Central memory CD8-positive, alpha-beta T cell (primary cell): Measurements from ENCODE around the gene NME3.

Experiments used
- ATAC-seq: fragments of 150-1000 bp; cut with Tn5 transposase; replicated peaks from 2 replicates; pipeline ENCODE4 v1.10.0; 2022; ENCODE audit warnings: mild to moderate bottlenecking, moderate FRiP score, moderate number of reproducible peaks; ENCODE audit not compliant: poor library complexity, severe bottlenecking; ENCODE audit errors: extremely low read depth
- DNase-seq, 2 donors: peaks; one replicate each; pipeline ENCODE4 v3.0.0; 2021; ENCODE audit warnings: low spot score in 2 of 2
- H3K27ac Mint-ChIP-seq: one replicate; pipeline ENCODE4 v1.8.0; 2022; ENCODE audit warnings: low read depth, mild to moderate bottlenecking, moderate library complexity, mixed read lengths
- H3K27me3 Mint-ChIP-seq: one replicate; pipeline ENCODE4 v1.8.0; 2022; ENCODE audit warnings: mixed read lengths
- H3K36me3 Mint-ChIP-seq: one replicate; pipeline ENCODE4 v1.8.0; 2022; ENCODE audit warnings: mild to moderate bottlenecking, moderate library complexity, mixed read lengths; ENCODE audit not compliant: insufficient read depth
- H3K4me1 Mint-ChIP-seq: one replicate; pipeline ENCODE4 v1.8.0; 2022; ENCODE audit warnings: mixed read lengths
- H3K4me3 Mint-ChIP-seq: one replicate; pipeline ENCODE4 v1.8.0; 2022; ENCODE audit warnings: mild to moderate bottlenecking, moderate library complexity, mixed read lengths
- H3K9me3 Mint-ChIP-seq: one replicate; pipeline ENCODE4 v1.8.0; 2022; ENCODE audit warnings: mixed read lengths

The NME3 gene

DNA sequence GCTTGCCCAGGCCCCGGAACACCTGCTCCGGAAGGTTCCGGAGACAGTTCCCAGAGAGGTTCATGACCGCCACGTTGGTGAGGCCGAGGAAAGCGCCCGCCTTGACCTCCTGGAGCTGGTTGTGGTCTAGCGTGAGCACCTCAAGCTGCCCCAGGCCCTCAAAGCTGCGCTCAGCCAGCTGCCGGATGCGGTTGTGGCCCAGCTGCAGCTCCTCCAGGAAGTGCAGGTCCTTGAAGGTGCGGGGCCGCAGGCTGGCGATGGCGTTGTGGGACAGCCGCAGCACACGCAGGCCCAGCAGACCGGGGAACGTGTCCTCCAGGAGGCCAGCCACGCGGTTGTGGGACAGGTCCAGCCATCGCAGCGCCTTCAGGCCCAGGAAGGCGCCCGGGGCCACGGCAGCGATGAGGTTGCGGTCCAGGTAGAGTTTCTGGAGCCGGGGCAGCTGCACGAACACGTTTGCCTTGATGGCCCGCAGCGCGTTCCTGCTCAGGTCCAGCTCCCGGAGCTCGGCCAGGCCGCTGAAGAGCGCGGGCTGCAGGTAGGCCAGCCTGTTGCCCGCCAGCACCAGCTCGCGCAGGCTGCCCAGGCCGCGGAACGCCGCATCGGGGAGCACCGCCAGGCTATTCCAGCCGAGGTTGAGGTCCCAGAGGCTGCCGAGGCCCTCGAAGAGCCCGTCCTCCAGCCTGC is 20.1 kb upstream of the NME3 start:
- H3K4me1 Mint-ChIP-seq = peaks cover 5% of the 10 kb centered on the region
- no peak overlapping the region for H3K27ac Mint-ChIP-seq
- H3K27me3 Mint-ChIP-seq = no peaks in the 10 kb centered on the region
- no peak overlapping the region for H3K4me3 Mint-ChIP-seq
- ATAC-seq = no peak
- peaks cover 6% of the 10 kb centered on the region for H3K36me3 Mint-ChIP-seq
- no peaks in the 10 kb centered on the region for H3K9me3 Mint-ChIP-seq
- no peak for DNase-seq

GRCh38 chr16:1790611-1791255 is 19.4 kb upstream of the NME3 start:
- no peaks in the 10 kb centered on the region for H3K9me3 Mint-ChIP-seq
- H3K4me1 Mint-ChIP-seq = peaks cover 5% of the 10 kb centered on the region
- H3K4me3 Mint-ChIP-seq = no peak overlapping the region
- DNase-seq (peak in 1 of 2 donors; percentile 8), ATAC-seq (no peak)
- no peaks in the 10 kb centered on the region for H3K27me3 Mint-ChIP-seq
- no peak overlapping the region for H3K27ac Mint-ChIP-seq
- peaks cover 6% of the 10 kb centered on the region for H3K36me3 Mint-ChIP-seq

DNA sequence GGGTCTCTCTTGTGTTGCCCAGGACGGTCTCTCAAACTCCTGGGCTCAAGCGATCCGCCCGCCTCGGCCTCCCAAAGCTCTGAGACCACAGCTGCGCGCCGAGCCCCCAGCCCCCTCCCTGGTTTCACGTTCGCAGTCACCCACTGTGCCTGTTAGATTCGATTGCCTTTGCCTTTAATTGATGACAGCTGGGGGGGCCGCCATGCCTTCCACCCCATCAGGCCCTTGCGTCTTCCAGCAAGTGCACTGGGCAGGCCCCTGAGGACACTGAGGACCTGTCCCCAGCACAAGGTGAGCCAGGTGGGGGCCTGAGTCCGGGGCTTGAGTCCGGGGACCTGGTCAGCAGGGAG is 18.9 kb upstream of the NME3 start:
- DNase-seq = no peak
- Mint-ChIP-seq H3K27ac (no peak overlapping the region), H3K36me3 (peaks cover 6% of the 10 kb centered on the region), H3K9me3 (no peaks in the 10 kb centered on the region), H3K4me1 (peaks cover 9% of the 10 kb centered on the region), H3K4me3 (no peak overlapping the region), H3K27me3 (no peaks in the 10 kb centered on the region)
- no peak for ATAC-seq

GRCh38 chr16:1789643-1790045 is 18.3 kb upstream of the NME3 start:
- H3K27me3 Mint-ChIP-seq = no peaks in the 10 kb centered on the region
- no peak overlapping the region for H3K4me3 Mint-ChIP-seq
- no peaks in the 10 kb centered on the region for H3K9me3 Mint-ChIP-seq
- H3K27ac Mint-ChIP-seq = no peak overlapping the region
- peaks cover 6% of the 10 kb centered on the region for H3K36me3 Mint-ChIP-seq
- peaks cover 13% of the 10 kb centered on the region for H3K4me1 Mint-ChIP-seq
- DNase-seq (no peak), ATAC-seq (no peak)

GRCh38 chr16:1788708-1789100 is 17.4 kb upstream of the NME3 start:
- no peaks in the 10 kb centered on the region for H3K27me3 Mint-ChIP-seq
- H3K9me3 Mint-ChIP-seq = no peaks in the 10 kb centered on the region
- no peak overlapping the region for H3K4me3 Mint-ChIP-seq
- peaks cover 7% of the 10 kb centered on the region for H3K36me3 Mint-ChIP-seq
- peak overlapping the region; percentile 76 for H3K27ac Mint-ChIP-seq
- DNase-seq = no peak
- peaks cover 13% of the 10 kb centered on the region for H3K4me1 Mint-ChIP-seq
- no peak for ATAC-seq

GRCh38 chr16:1788095-1788707 is 16.9 kb upstream of the NME3 start:
- no peak overlapping the region for H3K27ac Mint-ChIP-seq
- peaks cover 16% of the 10 kb centered on the region for H3K4me1 Mint-ChIP-seq
- H3K36me3 Mint-ChIP-seq = peaks cover 7% of the 10 kb centered on the region
- DNase-seq = no peak
- H3K27me3 Mint-ChIP-seq = no peaks in the 10 kb centered on the region
- no peak for ATAC-seq
- H3K4me3 Mint-ChIP-seq = no peak overlapping the region
- H3K9me3 Mint-ChIP-seq = no peaks in the 10 kb centered on the region

GRCh38 chr16:1787322-1788094 is 16.2 kb upstream of the NME3 start:
- H3K9me3 Mint-ChIP-seq = no peaks in the 10 kb centered on the region
- ATAC-seq (no peak), DNase-seq (no peak)
- peaks cover 10% of the 10 kb centered on the region for H3K36me3 Mint-ChIP-seq
- peaks cover 18% of the 10 kb centered on the region for H3K4me1 Mint-ChIP-seq
- no peak overlapping the region for H3K27ac Mint-ChIP-seq
- no peaks in the 10 kb centered on the region for H3K27me3 Mint-ChIP-seq
- no peak overlapping the region for H3K4me3 Mint-ChIP-seq

- DNase-seq = no peak
- H3K36me3 Mint-ChIP-seq = peaks cover 12% of the 10 kb centered on the region
- H3K4me3 Mint-ChIP-seq = no peak overlapping the region
- no peak for ATAC-seq
- peaks cover 19% of the 10 kb centered on the region for H3K4me1 Mint-ChIP-seq
- H3K9me3 Mint-ChIP-seq = no peaks in the 10 kb centered on the region
- no peaks in the 10 kb centered on the region for H3K27me3 Mint-ChIP-seq
- no peak overlapping the region for H3K27ac Mint-ChIP-seq
Observed at GRCh38 chr16:1787056-1787321, 15.6 kb upstream of the NME3 start.

DNA sequence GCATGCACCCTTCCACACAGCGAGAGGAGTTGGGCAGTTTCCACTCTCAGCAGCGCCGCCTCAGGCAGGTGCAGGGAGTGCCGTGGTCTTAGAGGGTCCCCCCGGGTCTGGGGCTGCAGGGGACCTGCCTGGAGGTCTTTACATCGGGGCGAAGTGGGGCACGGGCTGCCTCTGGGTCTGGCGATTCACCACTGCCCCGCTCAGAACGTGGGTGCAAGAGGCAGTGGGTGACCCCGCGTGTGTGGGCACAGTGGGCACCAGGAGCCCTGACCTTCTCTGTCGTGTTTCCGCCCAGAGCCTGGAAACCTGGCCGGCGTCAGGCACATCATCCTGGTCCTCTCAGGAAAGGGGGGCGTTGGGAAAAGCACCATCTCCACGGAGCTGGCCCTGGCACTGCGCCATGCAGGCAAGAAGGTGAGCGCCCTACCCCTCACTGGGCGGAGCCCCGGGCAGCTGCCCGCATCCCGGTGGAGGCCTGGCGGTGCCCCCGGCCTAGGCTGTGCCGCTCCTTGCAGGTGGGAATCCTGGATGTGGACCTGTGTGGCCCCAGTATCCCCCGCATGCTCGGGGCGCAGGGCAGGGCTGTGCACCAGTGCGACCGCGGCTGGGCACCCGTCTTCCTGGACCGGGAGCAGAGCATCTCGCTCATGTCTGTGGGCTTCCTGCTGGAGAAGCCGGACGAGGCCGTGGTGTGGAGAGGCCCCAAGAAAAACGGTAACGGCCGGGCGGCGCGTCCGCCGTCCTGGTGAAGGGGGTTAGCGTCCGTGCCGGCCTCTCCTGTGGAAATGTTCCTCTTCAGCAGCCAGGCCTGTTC is 15.1 kb upstream of the NME3 start:
- DNase-seq = no peak

GRCh38 chr16:1785846-1786170 is 14.5 kb upstream of the NME3 start:
- ATAC-seq = no peak

More for the DNA sequence above, 15.1 kb upstream of the NME3 start:
- Mint-ChIP-seq H3K27me3 (no peaks in the 10 kb centered on the region), H3K4me1 (peaks cover 25% of the 10 kb centered on the region), H3K4me3 (no peak overlapping the region), H3K27ac (no peak overlapping the region), H3K36me3 (peaks cover 14% of the 10 kb centered on the region), H3K9me3 (no peaks in the 10 kb centered on the region)
- ATAC-seq = no peak

DNA sequence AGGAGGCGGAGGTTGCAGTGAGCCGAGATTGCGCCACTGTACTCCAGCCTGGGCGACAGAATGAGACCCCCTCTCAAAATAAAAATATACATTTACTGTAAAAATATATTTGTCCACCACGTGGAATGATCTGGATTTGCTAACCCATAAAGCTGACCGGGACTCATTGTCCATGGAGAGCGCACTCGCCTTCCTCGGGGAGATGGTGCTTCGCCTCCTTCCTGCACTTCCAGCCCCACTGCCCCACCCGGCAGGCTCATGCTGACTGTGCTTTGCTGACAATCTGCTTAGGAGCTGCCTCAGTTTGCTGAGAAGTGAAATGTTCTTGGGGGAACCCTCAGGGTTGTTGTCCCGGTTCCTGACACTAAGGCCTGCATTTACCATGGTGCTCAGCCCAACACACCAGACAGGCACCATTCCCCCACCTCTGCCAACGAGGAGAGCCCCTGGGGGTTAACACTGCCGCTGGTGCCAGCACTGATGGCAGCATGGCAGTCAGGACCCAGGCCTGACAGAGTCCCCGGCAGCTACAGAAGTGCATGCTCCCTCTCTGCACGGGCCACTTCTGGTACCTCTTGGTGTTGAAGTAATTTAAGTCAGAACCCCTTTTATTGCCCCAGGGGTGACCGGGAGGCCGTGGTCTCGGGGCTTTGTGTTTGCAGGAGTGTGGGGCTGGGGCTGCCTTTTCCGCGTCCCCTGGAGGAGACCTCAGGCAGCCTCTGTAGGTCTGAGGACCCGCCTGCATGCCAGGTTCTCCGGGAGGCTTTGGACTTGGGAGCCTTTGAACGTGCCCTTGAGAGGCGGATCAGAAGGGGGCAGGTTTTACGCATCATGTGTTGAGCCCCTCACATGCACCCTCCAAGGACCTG is 13.9 kb upstream of the NME3 start:
- Mint-ChIP-seq H3K27ac (no peak overlapping the region), H3K36me3 (peaks cover 14% of the 10 kb centered on the region), H3K4me1 (peaks cover 29% of the 10 kb centered on the region), H3K4me3 (peak overlapping the region; percentile 54), H3K9me3 (no peaks in the 10 kb centered on the region), H3K27me3 (no peaks in the 10 kb centered on the region)
- DNase-seq = no peak
- ATAC-seq = no peak

More at GRCh38 chr16:1785846-1786170, 14.5 kb upstream of the NME3 start:
- H3K4me3 Mint-ChIP-seq = no peak overlapping the region
- no peak for DNase-seq
- H3K4me1 Mint-ChIP-seq = peaks cover 29% of the 10 kb centered on the region
- H3K27me3 Mint-ChIP-seq = no peaks in the 10 kb centered on the region
- peaks cover 14% of the 10 kb centered on the region for H3K36me3 Mint-ChIP-seq
- H3K27ac Mint-ChIP-seq = no peak overlapping the region
- no peaks in the 10 kb centered on the region for H3K9me3 Mint-ChIP-seq
